GM10847 (cell line): ENCODE measurements around the gene METTL15.

Experiments
- POLR2A ChIP-seq: IDR thresholded peaks from 2 replicates; pipeline ENCODE4 v1.6.1; 2011; ENCODE audit not compliant: insufficient read length; ENCODE audit errors: extremely low read depth

METTL15 gene

GRCh38 chr11:28241760-28242159, 133.6 kb downstream of the METTL15 start:
- TF ChIP-seq POLR2A: no peak

GRCh38 chr11:28242596-28242995, 134.4 kb downstream of the METTL15 start:
- no peak for TF ChIP-seq POLR2A

GRCh38 chr11:28243061-28243460, 134.9 kb downstream of the METTL15 start:
- TF ChIP-seq POLR2A: no peak

GRCh38 chr11:28243581-28243980, 135.4 kb downstream of the METTL15 start:
- TF ChIP-seq POLR2A: no peak

DNA sequence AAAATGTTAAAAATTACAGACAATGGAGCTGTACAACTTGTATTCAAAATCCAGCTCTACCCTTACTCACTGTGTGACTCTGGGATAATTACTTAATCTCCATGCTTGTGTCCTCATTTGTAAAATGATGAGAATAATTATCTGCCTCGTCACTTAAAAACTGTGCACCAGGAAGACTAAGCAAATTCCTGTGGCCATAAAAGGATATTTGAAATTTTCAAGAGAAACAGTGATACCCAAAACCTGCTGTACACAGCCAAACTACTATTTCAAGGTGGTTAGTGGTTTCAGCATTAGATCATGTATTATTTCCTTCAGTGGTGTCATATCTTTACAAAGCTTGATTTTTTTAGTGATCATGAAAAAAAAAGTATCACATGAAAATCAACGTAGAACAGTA, 136.9 kb downstream of the METTL15 start:
- no peak for TF ChIP-seq POLR2A

- TF ChIP-seq POLR2A: no peak
Observed at GRCh38 chr11:28250192-28250591, 142.0 kb downstream of the METTL15 start.

DNA sequence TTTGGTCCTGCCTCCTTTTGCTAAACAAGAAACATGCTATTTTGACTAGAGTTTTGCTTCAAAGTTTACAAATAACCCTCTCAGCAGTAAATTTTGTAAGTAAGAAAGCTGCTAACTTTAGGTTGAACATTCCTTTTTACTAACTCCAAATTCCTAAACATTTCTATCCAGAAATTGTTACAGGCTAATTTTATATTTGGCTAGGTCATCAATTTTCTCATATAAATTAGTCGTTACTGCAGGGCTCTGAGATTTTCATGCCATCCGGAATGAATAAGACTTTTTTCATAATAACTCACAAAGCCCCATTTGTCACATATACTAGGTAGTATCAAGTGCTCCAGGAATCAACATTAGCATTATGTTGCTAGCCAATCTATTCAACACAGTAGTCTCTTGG, 143.1 kb downstream of the METTL15 start:
- TF ChIP-seq POLR2A: no peak

- TF ChIP-seq POLR2A: no peak
Observed at GRCh38 chr11:28257761-28258160, 149.6 kb downstream of the METTL15 start.

DNA sequence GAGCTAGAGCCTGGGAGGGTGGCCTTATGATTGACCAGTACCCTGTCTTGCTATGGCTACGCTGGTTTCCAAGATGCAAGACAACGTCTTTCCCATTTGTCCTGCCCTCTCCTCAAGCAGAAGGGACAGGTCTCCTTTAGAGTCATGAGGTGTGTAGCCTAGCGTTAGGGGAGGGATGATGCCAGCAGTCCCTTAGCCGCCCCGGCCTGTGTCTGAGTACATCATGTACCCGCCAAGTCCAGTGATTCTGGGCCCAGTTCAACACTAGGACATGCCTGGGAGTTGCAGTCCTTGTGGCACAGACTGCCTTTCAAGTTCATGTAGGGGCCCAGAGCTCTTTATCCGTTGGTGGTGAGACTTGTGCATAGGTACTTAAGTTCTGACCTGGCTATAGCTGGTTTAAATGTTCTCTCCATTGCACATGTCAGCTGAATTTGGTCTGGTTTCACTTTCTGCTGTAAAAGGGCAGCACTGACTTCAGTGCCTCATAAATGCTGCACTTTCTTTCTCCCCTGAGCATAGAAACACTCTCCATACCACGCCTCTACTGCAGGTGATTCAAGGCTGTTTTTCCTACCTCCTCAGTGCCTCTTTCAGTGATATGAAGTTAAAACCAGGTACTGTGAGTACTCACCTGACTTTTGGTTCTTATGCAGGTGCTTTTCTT, 151.1 kb downstream of the METTL15 start:
- TF ChIP-seq POLR2A: no peak

DNA sequence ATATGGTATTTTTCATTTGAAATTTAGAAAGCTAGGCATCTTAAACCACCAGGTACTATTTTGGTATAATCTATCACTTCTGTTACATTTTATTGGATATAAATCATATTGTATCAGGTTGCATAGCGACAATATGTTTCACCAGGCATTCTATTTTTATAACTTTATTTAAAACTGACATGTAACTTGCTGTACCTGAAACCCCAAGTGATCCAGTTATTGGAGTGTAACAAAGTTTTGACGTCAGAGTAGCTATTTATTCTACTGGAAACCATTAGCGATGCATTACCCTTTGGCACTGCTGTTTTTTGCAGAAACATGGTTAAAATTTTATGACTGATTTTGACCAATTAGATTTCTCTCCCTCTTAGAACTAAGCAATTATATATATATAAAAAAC, 160.7 kb downstream of the METTL15 start:
- TF ChIP-seq POLR2A: no peak

DNA sequence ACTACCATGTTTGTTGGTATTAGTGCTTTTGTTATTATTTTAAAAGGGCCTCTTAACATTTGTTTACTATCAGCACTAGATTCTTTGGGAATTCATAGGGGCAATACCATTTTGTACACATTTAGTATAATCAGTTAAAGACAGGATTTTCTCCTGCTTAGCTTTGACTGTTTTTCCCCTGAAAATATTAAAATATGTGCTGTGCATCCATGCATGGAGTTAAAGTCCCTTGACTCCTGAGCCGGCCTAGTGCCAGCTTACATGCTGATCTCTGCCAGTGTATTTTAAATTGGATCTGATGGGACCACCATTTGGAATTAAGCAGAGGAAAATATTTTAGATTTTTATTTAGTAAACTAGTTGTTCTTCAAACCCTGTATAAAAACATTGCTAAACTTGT, 161.4 kb downstream of the METTL15 start:
- TF ChIP-seq POLR2A: no peak

GRCh38 chr11:28274216-28274615, 166.0 kb downstream of the METTL15 start:
- no peak for TF ChIP-seq POLR2A

DNA sequence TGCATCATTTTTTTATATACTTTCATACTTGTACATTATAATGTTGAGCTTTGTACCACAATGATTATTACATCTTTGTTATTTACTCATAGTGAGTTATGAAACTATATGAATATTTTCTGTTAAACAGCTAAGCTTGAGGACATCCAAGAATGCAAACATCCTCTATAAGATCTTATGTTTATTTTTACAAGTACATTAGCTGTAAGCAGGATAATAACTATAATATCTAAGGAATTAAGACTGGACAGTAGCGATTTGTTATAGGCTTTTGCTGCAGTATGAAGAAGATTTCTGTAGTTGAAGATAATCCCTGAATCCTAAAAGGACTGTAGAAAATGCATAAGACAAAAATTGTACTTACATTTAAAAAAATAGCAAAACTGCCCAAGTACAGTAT, 176.0 kb downstream of the METTL15 start:
- TF ChIP-seq POLR2A: no peak

DNA sequence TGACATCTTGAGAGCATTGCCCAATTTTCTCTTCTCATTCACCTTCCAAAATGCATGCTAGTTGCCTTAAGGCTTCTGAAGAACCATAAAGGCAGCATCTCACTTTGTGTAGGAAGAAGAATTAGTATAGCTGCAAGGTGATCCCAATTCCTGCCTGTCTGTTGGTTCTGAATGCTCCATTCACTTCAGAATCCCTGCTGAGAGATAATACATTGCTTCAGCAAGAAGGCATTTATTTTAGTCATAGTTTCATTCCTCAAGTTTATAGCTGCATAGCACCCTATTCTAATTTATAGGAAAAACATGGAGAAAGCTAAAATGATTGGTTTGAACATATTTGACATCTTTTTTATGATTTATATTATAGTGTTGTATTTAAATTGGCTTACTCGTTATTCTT, 181.3 kb downstream of the METTL15 start:
- TF ChIP-seq POLR2A: no peak

GRCh38 chr11:28296426-28296825, 188.2 kb downstream of the METTL15 start:
- TF ChIP-seq POLR2A: no peak

DNA sequence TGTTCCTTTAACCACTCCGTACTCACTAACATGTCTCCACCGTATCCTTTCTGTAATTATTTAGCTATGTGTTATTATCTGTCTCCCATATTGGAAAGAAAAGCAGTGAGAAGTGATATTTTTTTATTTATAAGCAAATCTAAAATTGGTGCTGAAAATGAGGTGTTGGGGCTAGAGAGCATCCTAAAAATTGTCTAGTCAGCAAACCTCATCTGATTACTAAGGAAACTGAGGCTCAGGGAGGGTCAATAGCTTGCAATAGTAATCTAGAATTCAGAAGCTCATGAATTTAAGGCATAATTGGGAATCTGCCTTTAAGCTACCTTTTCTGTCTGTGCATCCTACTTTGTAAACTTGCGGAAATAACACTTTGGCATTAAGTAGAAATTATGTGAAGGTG, 190.0 kb downstream of the METTL15 start:
- no peak for TF ChIP-seq POLR2A

- TF ChIP-seq POLR2A: no peak
Observed at GRCh38 chr11:28303477-28304191, 195.4 kb downstream of the METTL15 start.

- TF ChIP-seq POLR2A: no peak
Observed at GRCh38 chr11:28315440-28315839, 207.3 kb downstream of the METTL15 start.

- TF ChIP-seq POLR2A: no peak
Observed at GRCh38 chr11:28318871-28319270, 210.7 kb downstream of the METTL15 start.
